ELR (cell line): ENCODE data around the gene IMMT.
"Not testable (repeated sequence)": the region's sequence is repeated elsewhere in the genome, so short reads cannot be mapped to it uniquely, and the experiment has no call there.

Experiments
- DNase-seq: peaks from one replicate; pipeline ENCODE4 v3.0.0-alpha.2; 2015; ENCODE audit warnings: low read depth

The IMMT gene

DNA sequence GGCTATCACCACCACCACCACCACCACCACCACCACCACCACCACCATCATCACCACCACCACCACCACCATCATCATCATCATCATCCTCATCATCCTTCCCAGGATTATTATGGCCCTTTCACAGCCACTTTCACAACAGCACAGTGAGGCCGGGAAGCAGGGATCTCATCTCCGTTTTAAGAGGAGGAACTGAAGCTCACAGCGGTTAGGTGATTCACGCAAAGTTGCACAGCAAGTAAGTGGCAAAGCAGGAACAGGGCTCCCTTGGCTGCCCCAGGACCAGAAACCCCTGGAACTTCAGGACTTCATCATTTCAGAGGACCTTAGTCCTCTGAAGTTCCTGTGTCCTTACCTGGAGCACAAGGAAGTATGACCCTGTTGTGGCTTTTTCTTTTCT, 30.8 kb upstream of the IMMT start:
- DNase-seq = no peak

GRCh38 chr2:86225581-86225980, 30.3 kb upstream of the IMMT start:
- DNase-seq = peak; percentile 40

DNA sequence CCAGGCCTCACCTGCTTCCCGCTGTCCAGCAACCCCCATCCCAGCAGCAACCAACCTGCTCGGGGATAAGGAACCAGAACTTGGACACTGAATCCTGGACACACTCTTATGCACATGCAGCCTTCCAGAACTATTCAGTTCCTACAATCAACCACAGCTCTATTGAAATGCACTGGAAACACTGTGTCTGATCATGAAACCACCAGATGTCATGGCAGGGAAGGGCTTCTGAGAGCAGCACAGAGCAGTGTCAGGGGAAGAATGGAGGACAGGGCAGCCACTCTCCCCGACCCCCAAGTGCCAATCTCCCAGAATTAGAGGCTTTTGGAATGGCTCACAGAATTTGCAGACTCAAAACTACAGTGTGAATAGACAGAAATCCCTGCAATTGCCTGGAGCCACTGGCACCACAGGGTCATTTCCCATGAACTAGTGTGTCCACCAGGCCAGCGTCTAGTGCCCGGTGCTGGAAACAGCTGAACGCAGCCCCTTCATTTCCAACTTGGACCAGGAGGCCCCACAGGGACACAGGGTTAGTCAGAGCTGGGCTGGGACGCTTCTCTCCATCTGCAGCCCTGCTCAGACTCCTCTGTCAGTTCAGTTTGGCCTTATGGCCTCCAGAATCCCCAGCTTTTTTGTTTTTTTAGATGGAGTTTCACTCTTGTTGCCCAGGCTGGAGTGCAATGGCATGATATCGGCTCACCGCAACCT, 29.5 kb upstream of the IMMT start:
- no peak for DNase-seq

DNA sequence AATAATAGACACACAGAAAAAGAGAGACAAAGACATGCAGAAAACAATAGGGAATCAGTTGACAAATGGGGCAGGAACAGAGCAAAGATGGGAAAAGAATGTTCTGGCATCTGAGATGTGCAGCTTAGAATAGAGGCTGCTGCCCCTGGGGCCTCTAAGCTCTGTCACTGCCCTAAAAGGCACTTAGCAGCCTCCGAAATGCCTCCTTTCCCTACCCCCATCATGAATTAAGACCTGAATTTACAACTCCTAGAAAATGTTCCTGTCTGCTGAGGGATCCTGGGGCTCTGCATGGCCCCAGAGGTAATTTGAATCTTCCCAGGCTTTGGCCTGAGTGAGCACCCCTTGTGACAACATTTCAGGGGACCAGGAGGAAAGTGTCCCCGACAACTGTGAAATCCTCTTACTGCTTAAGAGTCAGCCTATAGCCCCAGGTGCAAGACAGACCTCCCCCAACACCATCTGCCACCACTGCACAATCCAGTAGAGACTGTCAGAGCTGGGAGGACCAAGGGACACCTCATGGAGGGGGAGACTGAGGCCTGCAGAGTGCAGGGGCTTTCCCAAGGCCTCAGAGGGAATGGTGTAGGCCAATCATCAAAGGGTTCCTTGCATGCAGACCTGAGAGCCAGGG, 28.8 kb upstream of the IMMT start:
- no peak for DNase-seq

GRCh38 chr2:86223140-86223926, 28.1 kb upstream of the IMMT start:
- DNase-seq = peak; percentile 47

- DNase-seq = peak; percentile 61
Measured at GRCh38 chr2:86221066-86221684, 25.9 kb upstream of the IMMT start.

DNA sequence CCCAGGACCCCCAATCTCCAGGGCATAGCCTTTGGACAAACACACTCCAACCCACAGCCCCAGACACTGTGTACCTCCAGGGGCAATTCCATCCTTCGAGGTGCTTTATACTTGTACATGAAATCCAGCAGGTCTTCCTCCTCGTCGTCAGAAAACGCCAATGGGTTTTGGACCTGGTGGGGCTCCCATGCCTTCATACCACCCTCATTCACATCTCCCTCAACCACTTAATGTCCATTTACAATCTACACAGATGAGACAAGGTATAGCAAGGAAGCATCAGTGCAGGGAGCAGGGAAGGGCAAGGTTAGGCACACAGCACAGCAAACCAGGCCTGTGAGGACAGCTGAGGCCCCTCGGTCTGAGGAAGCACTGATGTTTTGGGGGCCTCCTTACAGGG, 24.6 kb upstream of the IMMT start:
- DNase-seq = no peak

GRCh38 chr2:86218124-86218523, 22.9 kb upstream of the IMMT start:
- no peak for DNase-seq

GRCh38 chr2:86216575-86217555, 21.6 kb upstream of the IMMT start:
- peak; percentile 19 for DNase-seq

GRCh38 chr2:86214503-86214832, 19.2 kb upstream of the IMMT start:
- no peak for DNase-seq

DNA sequence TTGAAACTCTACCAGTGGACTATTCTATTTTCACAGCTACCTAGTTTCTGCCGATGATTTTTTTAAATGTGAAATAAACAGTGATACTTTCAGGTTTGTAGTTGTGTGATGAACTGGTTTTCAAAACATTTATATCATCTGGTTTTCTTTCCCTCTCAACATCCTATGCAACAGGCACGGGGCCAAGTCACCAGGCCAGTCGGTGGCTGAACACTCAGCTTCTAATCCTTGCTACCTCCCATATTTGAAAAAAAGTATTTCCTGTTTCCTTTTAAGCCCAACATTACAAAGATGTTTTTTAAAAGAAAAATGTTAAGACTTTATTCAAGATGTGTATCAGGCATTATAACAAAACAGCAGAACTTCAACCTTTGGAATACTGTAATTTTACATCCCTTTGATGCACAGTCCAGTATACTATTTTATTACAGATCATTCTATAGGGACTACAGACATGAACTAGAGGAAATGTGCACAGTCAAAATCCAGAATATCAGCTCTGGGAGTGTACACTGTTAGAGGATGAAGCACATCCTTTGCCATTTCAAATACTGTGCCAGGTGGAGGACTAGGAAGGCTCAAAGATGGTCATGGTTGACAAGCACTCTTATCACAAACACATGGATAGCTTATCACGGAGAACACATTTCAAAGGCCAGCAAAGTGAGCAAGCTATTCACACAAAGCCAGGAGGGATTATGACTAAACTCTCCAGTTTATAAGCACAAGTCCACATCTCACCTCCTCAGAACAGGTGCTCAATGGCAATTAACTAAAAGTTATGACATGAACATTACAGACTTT, 18.6 kb upstream of the IMMT start:
- DNase-seq = no peak

- no peak for DNase-seq
Measured at GRCh38 chr2:86213056-86213455, 17.8 kb upstream of the IMMT start.

DNA sequence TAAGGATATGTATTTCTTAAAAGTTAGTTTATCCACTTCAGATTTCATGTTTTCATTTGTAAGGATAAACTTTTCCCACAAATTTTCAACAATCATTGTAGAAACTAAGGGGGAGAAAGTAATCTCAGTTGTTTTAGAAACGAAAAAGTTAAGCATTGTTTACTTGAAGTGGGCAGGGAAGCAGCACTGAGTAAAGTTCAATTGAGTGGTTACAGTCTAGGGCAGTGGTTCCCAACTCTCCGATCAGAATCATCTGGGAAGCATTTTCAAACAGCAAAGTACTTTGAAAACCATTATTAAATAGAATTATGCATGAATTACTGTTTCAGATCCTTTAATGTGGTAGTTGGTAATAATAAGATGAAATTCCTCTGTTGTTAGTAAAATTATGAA, 16.5 kb upstream of the IMMT start:
- DNase-seq = no peak

DNA sequence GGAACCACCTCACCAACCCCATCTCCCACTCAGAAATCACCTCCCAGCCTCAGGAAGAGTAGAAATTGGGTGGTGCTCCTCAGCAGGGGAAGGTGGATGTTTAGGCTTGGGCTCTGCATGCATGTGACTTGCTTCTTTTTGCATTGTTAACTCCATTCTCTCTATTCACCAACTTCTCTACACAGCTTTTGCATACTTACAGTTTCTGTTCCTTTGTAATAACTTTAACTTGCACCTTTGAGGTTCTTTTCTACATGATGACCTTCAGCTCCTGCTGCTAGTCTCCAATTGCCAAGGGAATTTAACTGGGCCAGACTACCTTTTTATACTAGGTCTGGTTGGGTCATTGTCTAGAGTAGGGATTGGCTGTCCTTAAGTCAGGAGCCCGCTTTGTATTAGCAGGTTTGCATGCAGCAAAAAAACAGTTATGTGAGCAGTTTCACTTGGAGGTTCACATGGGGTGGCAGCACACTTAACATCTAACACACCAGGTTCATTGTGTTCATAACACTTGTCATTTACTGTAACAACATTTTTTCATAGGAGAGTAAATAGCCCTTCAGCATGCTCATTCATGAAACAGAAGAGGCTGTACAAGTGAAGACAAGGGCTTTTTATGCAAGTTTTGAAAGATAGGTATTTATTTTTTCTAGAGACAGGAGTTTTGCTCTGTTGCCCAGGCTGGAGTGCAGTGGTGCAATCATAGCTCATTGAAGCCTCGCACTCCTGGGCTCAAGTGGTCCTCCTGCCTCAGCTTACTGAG, 16.0 kb upstream of the IMMT start:
- no peak for DNase-seq

GRCh38 chr2:86204458-86204857, 9.2 kb upstream of the IMMT start:
- no peak for DNase-seq

DNA sequence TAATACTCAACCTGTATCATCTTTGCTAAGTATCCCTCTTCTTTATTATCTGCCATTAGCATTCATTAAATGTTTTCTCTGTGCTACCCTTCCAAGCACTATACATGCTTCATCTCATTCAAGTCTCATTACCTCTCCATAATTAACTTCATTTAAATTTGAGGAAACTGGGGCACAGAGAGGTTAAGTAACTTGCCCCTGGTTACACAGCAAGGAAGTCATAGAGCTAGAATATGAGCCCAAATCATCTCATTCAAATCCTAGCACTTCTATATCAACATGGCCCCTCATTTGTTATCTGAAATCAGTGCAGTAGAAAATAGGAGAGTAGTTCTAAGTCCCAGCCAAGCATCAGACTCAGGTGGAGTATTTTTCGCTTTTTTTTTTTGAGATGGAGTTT, 8.4 kb upstream of the IMMT start:
- DNase-seq = no peak

- no peak for DNase-seq
Measured at GRCh38 chr2:86202702-86203101, 7.4 kb upstream of the IMMT start.

DNA sequence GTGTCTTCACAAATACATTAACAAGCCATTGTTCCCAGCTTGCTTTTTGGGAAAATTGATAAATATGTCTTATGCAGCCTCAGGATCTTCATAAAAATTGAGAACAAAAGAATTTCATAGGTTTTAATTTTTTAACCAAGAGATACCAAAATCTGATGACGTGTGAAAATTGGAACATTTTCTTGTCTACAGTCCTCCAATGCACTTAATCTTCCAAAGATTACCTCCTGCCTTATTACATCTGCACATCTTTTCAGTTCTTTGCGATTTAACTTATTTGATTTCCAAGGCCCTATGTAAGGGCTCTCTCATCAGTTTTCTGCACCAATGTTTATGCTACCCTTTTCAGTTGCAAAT, 7.1 kb upstream of the IMMT start:
- no peak for DNase-seq

DNA sequence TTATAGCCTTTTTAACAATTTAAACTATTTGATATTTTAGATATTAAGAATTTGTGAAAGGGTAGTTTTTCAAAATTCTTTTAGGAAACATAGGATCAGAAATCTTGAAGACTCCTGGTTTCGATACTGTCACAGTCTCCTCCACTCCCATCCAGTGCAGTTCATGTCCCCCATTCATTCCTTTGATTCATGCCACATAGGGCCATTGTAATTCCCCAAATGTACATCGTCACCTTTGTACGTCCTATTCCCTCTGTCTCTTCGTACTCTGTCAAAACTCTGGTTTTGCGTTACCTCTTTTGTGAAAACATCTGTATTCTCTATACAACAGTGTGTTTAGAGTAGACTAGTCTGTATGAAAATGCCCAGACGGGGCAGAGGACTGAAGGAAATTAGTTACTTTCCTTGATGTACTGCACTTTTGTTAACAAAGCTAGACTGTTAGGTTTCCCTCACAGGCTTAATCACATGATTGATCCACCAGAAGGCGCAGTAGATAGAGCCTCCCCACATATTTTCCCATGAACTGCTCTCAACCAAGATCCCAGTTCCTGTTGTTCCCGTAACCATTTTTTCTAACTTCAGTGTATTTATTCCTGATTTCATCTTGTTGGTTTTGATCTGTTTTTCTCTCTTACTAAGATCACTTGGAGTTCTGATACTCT, 6.5 kb upstream of the IMMT start:
- DNase-seq = no peak

DNA sequence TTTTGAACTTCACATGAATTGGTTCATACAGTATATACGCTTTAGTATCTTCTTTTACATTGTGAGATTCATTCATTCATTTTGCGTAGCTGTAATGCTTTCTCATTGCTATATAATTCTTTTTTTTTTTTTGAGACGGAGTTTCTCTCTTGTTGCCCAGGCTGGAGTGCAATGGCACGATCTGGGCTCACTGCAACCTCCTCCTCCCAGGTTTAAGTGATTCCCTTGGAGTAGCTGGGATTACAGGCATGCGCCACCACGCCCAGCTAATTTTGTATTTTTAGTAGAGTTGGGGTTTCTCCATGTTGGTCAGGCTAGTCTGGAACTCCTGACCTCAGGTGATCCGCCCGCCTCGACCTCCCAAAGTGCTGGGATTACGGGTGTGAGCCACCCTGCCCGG, 5.3 kb upstream of the IMMT start:
- DNase-seq = not testable (repeated sequence)
